GM23248 (cell line): ENCODE results near the gene LAMB1. TPM values are rescaled to one million over a fixed set of nuclear protein-coding genes. Genes with fewer than 3 reads are reported as not detected.
"Not testable (repeated sequence)": the region's sequence is repeated elsewhere in the genome, so short reads cannot be mapped to it uniquely, and the experiment has no call there.

Experiments used
- DNase-seq: peaks from one replicate; pipeline ENCODE4 v3.0.0-alpha.2; 2015
- H2AFZ ChIP-seq: fragments of 200-600 bp; sonication (generic); 2 replicates; pipeline ENCODE4 v1.6.1; 2016; ENCODE audit warnings: antibody characterized with exemption
- H3F3A ChIP-seq: fragments of 200-600 bp; sonication (generic); 2 replicates; pipeline ENCODE4 v1.6.1; 2016; ENCODE audit warnings: mild to moderate bottlenecking, antibody characterized with exemption, mixed run types; ENCODE audit not compliant: insufficient read depth
- H3K27ac ChIP-seq: fragments of 200-600 bp; sonication (generic); 2 replicates; pipeline ENCODE4 v1.5.1; 2016; ENCODE audit warnings: mild to moderate bottlenecking
- H3K27me3 ChIP-seq: fragments of 200-600 bp; sonication (generic); replicated peaks from 2 replicates; pipeline ENCODE4 v1.6.1; 2016; ENCODE audit warnings: mild to moderate bottlenecking; ENCODE audit not compliant: insufficient read depth
- H3K36me3 ChIP-seq: fragments of 200-600 bp; sonication (generic); 2 replicates; pipeline ENCODE4 v1.6.1; 2016; ENCODE audit warnings: low read depth, mild to moderate bottlenecking
- H3K4me1 ChIP-seq: fragments of 200-600 bp; sonication (generic); 2 replicates; pipeline ENCODE4 v1.6.1; 2016; ENCODE audit warnings: mild to moderate bottlenecking; ENCODE audit not compliant: insufficient read depth
- H3K4me2 ChIP-seq: fragments of 200-600 bp; sonication (generic); one replicate; pipeline ENCODE4 v1.6.1; 2016; ENCODE audit warnings: mild to moderate bottlenecking; ENCODE audit not compliant: unreplicated experiment
- H3K4me3 ChIP-seq: fragments of 200-600 bp; sonication (generic); 2 replicates; pipeline ENCODE4 v1.5.1; 2016; ENCODE audit warnings: mild to moderate bottlenecking
- H3K79me2 ChIP-seq: fragments of 200-600 bp; sonication (generic); 2 replicates; pipeline ENCODE4 v1.6.1; 2016; ENCODE audit warnings: mild to moderate bottlenecking; ENCODE audit not compliant: insufficient read depth
- H3K9ac ChIP-seq: fragments of 200-600 bp; sonication (generic); 2 replicates; pipeline ENCODE4 v1.6.1; 2016; ENCODE audit warnings: mild to moderate bottlenecking
- H3K9me2 ChIP-seq: fragments of 200-600 bp; sonication (generic); 2 replicates; pipeline ENCODE4 v1.6.1; 2016; ENCODE audit warnings: mixed run types, mild to moderate bottlenecking, moderate library complexity; ENCODE audit not compliant: insufficient read depth
- H3K9me3 ChIP-seq: fragments of 200-600 bp; sonication (generic); one replicate; pipeline ENCODE4 v1.6.1; 2017; ENCODE audit warnings: low read depth
- H4K20me1 ChIP-seq: fragments of 200-600 bp; sonication (generic); 2 replicates; pipeline ENCODE4 v1.6.0; 2016; ENCODE audit not compliant: insufficient read depth
- EZH2 ChIP-seq: fragments of 200-600 bp; sonication (generic); IDR thresholded peaks from 2 replicates; pipeline ENCODE4 v1.6.1; 2018; ENCODE audit warnings: antibody characterized with exemption, mild to moderate bottlenecking; ENCODE audit not compliant: insufficient read depth, poor library complexity, severe bottlenecking
- EZH2phosphoT487 ChIP-seq: fragments of 200-600 bp; sonication (generic); IDR thresholded peaks from 2 replicates; pipeline ENCODE4 v1.6.1; 2018; ENCODE audit warnings: antibody characterized with exemption, moderate library complexity, mild to moderate bottlenecking, low read depth; ENCODE audit not compliant: insufficient read depth
- WGBS, 2 experiments: methylation state at CpG; one replicate each; pipeline ENCODE4 v1.1.6; 2015 to 2017; ENCODE audit warnings: low lambda C conversion rate in 2 of 2, low coverage in 1 of 2; ENCODE audit errors: missing lambda C conversion rate in 2 of 2; 5-methylcytosine and 5-hydroxymethylcytosine counted together
- in situ Hi-C: fragments of 300-500 bp; cut with MboI; formaldehyde crosslinking; loops from 2 replicates; pipeline ENCODE4 v1.15.0; 2020
- polyA plus RNA-seq: library from polyadenylated mRNA; unstranded; fragments of >200 nt; fragmentation: Nextera tagmentation; extraction: Ambion mirVana; gene quantifications from 2 replicates; pipeline ENCODE4 v1.2.1, GENCODE V29; 2016
- total RNA-seq: library from RNA; depleted of rRNA; stranded (reverse); fragments of >200 nt; shearing (Covaris generic); gene quantifications from 2 replicates; pipeline ENCODE4 v1.2.3, GENCODE V29; 2014

The LAMB1 gene
- total and polyA plus RNA-seq, 2 experiments from 2014 or later, result 108 to 135 TPM

GRCh38 chr7:107960272-107960671, 42.7 kb downstream of the LAMB1 start:
- no peak overlapping the region for H2AFZ ChIP-seq
- peaks cover 11% of the 10 kb centered on the region for H3K79me2 ChIP-seq
- peaks cover 18% of the 10 kb centered on the region for H3K4me1 ChIP-seq
- H3K9me2 ChIP-seq, result no peaks in the 10 kb centered on the region
- 93 to 94% methylated on average over 5 of the region's 5 CpGs for WGBS, 2 experiments
- no peaks in the 10 kb centered on the region for H3K9me3 ChIP-seq
- H3K27me3 ChIP-seq, result no peaks in the 10 kb centered on the region
- H3F3A ChIP-seq, result peaks cover 41% of the 10 kb centered on the region
- TF ChIP-seq EZH2 (no peak), EZH2phosphoT487 (no peak)
- no peak overlapping the region for H3K9ac ChIP-seq
- H3K4me3 ChIP-seq, result no peak overlapping the region
- in situ Hi-C loops, result no loop called here
- H4K20me1 ChIP-seq, result no peaks in the 10 kb centered on the region
- H3K4me2 ChIP-seq, result no peak overlapping the region
- no peak for DNase-seq
- peaks cover 72% of the 10 kb centered on the region for H3K36me3 ChIP-seq
- H3K27ac ChIP-seq, result no peak overlapping the region

DNA sequence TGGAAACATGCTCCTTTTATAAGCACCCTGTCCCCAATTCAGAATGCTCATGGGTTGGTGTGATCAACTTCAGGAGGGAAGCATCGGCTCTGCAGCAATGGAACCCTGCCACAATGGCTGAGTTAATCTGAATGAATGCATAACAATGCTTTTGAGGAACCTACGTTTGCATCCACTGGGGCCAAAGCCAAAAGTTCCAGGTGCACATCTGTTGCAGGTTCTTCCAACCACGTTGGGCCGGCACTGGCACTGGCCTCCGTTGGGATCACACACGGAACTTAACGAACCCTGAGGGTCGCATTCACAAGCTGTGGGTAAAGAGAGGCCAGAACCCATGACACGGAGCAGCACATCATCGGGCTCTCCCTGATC, 43.4 kb downstream of the LAMB1 start:
- in situ Hi-C loops, result no loop called here
- no peak overlapping the region for H3K4me2 ChIP-seq
- H3F3A ChIP-seq, result peaks cover 41% of the 10 kb centered on the region
- TF ChIP-seq EZH2phosphoT487 (no peak), EZH2 (no peak)
- no peaks in the 10 kb centered on the region for H3K9me3 ChIP-seq
- peaks cover 18% of the 10 kb centered on the region for H3K4me1 ChIP-seq
- H3K9ac ChIP-seq, result no peak overlapping the region
- H3K79me2 ChIP-seq, result 0 out of 2 replicates have a peak, but pooled peaks cover 11% of the 10 kb centered on the region
- H4K20me1 ChIP-seq, result no peaks in the 10 kb centered on the region
- 89 to 93% methylated on average over 10 of the region's 10 CpGs for WGBS, 2 experiments
- no peak overlapping the region for H2AFZ ChIP-seq
- no peak overlapping the region for H3K4me3 ChIP-seq
- DNase-seq, result no peak
- H3K27ac ChIP-seq, result no peak overlapping the region
- no peaks in the 10 kb centered on the region for H3K9me2 ChIP-seq
- peaks cover 74% of the 10 kb centered on the region for H3K36me3 ChIP-seq
- H3K27me3 ChIP-seq, result no peaks in the 10 kb centered on the region

DNA sequence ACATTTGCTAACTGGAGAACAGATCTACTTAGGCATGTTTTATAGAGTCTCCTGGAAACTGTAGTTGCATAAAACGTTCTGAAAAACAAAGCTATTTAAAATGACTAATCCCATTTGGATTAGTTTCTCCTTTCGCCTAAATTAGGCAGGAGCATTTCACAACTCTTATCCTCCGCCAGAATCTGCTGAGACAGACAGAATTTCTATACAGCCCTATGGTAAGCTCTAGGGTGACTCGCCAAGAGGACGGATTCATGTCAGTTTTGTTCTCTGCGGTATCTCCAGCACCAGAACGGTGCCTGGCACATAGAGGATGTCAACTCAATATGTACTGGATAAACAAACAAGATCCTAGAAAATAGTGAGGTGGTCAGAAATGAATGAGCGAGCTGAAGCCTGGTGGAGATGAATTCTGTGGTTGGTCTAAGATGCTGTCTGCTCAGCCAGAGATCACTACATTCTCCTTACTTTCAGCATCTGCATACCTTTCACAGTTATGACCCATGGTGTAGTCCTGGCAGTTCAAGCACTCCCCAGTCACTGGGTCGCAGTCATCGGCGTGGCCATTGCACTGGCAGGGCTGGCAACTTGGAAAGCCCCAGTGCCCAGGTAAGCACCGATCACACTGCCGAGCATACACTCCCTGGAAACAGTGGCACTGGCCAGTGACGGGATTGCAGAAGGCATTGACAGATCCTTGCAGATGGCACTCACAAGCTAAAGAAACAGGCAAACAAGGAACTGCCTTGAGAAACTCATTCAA, 44.0 kb downstream of the LAMB1 start:
- H4K20me1 ChIP-seq, result no peaks in the 10 kb centered on the region
- peaks cover 18% of the 10 kb centered on the region for H3K4me1 ChIP-seq
- no peak overlapping the region for H3K9ac ChIP-seq
- 47 to 50% methylated on average over 14 of the region's 14 CpGs for WGBS, 2 experiments
- H3K9me3 ChIP-seq, result no peaks in the 10 kb centered on the region
- 0 out of 2 replicates have a peak, but pooled peaks cover 11% of the 10 kb centered on the region for H3K79me2 ChIP-seq
- no peak overlapping the region for H3K4me3 ChIP-seq
- no peak overlapping the region for H2AFZ ChIP-seq
- in situ Hi-C loops, result no loop called here
- no peaks in the 10 kb centered on the region for H3K9me2 ChIP-seq
- no peak for TF ChIP-seq EZH2phosphoT487
- TF ChIP-seq EZH2, result no peak
- no peaks in the 10 kb centered on the region for H3K27me3 ChIP-seq
- H3K27ac ChIP-seq, result peak overlapping the region; percentile 63
- DNase-seq, result peak; percentile 92
- peaks cover 71% of the 10 kb centered on the region for H3K36me3 ChIP-seq
- H3F3A ChIP-seq, result peaks cover 42% of the 10 kb centered on the region
- H3K4me2 ChIP-seq, result peak overlapping the region; percentile 25

DNA sequence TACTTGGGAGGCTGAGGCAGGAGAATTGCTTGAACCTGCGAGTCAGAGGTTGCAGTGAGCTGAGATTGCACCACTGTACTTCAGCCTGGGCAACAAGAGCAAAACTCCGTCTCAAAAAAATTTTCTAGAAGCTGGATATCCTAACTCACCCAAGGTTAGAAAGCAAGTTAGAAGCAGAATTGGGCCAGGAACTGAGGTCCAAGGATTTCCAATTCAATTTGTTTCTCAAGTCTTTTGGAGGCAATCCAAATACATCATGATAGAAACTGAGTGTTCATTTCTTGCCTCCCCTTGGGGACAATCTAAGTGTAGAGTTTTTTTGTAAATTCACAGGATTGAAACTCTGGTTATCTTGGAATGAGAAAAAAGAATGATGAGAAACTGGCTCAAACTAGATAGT, 45.5 kb downstream of the LAMB1 start:
- TF ChIP-seq EZH2, result no peak
- TF ChIP-seq EZH2phosphoT487, result no peak
- no peak overlapping the region for H3K4me3 ChIP-seq
- H3K9ac ChIP-seq, result no peak overlapping the region

GRCh38 chr7:107956950-107957349, 46.0 kb downstream of the LAMB1 start:
- 97 to 98% methylated on average over 4 of the region's 4 CpGs for WGBS, 2 experiments
- DNase-seq, H3K9me3 ChIP-seq, H4K20me1 ChIP-seq, H3K4me3 ChIP-seq, H3K9me2 ChIP-seq, in situ Hi-C loops, H2AFZ ChIP-seq, H3K4me2 ChIP-seq, H3K27ac ChIP-seq, H3K79me2 ChIP-seq, H3K9ac ChIP-seq, H3K27me3 ChIP-seq: not testable (repeated sequence)
- peaks cover 28% of the 10 kb centered on the region for H3K4me1 ChIP-seq
- peaks cover 60% of the 10 kb centered on the region for H3K36me3 ChIP-seq
- H3F3A ChIP-seq, result peaks cover 47% of the 10 kb centered on the region

More for the DNA sequence above, 45.5 kb downstream of the LAMB1 start:
- Histone ChIP-seq H3K36me3 (peaks cover 62% of the 10 kb centered on the region), H3F3A (peaks cover 42% of the 10 kb centered on the region), H4K20me1 (no peaks in the 10 kb centered on the region), H3K4me1 (peaks cover 24% of the 10 kb centered on the region), H3K79me2 (0 out of 2 replicates have a peak, but pooled peaks cover 4% of the 10 kb centered on the region), H3K27me3 (no peaks in the 10 kb centered on the region), H3K9me3 (no peaks in the 10 kb centered on the region), H3K4me2 (no peak overlapping the region), H3K27ac (no peak overlapping the region), H3K9me2 (no peaks in the 10 kb centered on the region), H2AFZ (no peak overlapping the region)
- no peak for DNase-seq
- in situ Hi-C loops, result no loop called here
- 49 to 69% methylated on average over 2 of the region's 2 CpGs for WGBS, 2 experiments
